Erythroblast (primary cell): Measurements from ENCODE around the gene FNBP1L.

Source experiments
- GATA1 ChIP-seq: IDR thresholded peaks from 2 replicates; pipeline ENCODE4 v1.6.1; 2011; ENCODE audit warnings: low read depth, mild to moderate bottlenecking, control low read depth, low read length, moderate library complexity
- POLR2A ChIP-seq: IDR thresholded peaks from 2 replicates; pipeline ENCODE4 v1.6.1; 2011; ENCODE audit warnings: mild to moderate bottlenecking, low read length

GRCh38 chr1:93573940-93574469 is 126.1 kb downstream of the FNBP1L start:
- TF ChIP-seq POLR2A: no peak
- no peak for TF ChIP-seq GATA1
